Bronchial epithelial cell (primary cell): Measurements from ENCODE around the gene ERP44. TPM values are rescaled to one million over a fixed set of nuclear protein-coding genes. Genes with fewer than 3 reads are reported as not detected.

Experiments used
- DNase-seq: peaks from one replicate; pipeline ENCODE4 v3.0.0-alpha.2; 2010; ENCODE audit warnings: low read depth
- FAIRE-seq: peaks from 2 replicates; lab custom pipeline; 2011; peaks lifted over from hg19 to GRCh38; lab: Jason Lieb, UNC
- H3K27me3 ChIP-seq: 2 replicates; pipeline ENCODE4 v1.5.1; 2011; ENCODE audit warnings: low read length; ENCODE audit not compliant: control insufficient read depth, insufficient read depth
- H3K36me3 ChIP-seq: 2 replicates; pipeline ENCODE4 v1.5.1; 2011; ENCODE audit warnings: low read length; ENCODE audit not compliant: control insufficient read depth, insufficient read depth
- H3K4me3 ChIP-seq: 2 replicates; pipeline ENCODE4 v1.5.1; 2011; ENCODE audit warnings: mild to moderate bottlenecking, low read depth, low read length, control low read depth
- CTCF ChIP-seq: IDR thresholded peaks from 2 replicates; pipeline ENCODE4 v1.5.1; 2011; ENCODE audit warnings: mild to moderate bottlenecking, moderate library complexity, low read length, control low read depth, inconsistent platforms; ENCODE audit not compliant: insufficient read depth, severe bottlenecking
- total RNA-seq: library from RNA; depleted of rRNA; stranded (reverse); fragments of >200 nt; gene quantifications from 2 replicates; pipeline ENCODE4 v1.2.1, GENCODE V29; 2014

Gene ERP44
- total RNA-seq, 1 donor from 2014 or later: 6.6 TPM

DNA sequence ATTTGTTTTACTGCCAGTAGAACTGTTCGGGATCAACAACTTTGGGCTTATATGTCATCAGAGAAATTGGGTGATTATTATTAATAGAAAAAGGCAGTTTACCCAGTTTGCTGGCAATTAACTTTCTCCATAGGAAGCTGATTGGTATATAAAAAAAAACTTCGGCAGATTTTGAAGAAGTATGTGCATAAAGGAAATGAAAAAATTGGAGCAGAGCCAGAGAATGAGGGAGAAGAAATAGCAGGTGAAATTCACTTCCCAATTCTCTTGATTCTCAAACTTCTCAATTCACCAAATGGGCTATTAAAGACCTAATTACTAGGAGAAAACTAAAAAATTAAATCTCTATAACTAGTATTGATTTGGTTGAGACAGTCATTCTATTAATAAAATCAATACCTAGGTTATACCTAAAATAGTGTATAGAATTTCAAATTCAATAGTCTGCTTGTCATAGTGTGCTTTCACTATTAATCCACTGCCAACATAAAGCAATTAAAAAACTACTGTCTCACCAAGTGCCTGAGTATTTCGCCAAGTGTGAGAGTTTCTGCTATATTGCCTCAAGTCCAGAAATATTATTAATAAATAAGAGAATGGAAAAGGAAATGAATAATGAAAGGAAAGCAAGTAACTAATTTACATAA lies 144.8 kb downstream of the ERP44 start:
- DNase-seq: no peak
- Histone ChIP-seq H3K36me3 (no peaks in the 10 kb centered on the region), H3K4me3 (no peak overlapping the region), H3K27me3 (no peaks in the 10 kb centered on the region)
- TF ChIP-seq CTCF: no peak
- no peak for FAIRE-seq

GRCh38 chr9:99948896-99949295 lies 149.9 kb downstream of the ERP44 start:
- FAIRE-seq (no peak), DNase-seq (no peak)
- Histone ChIP-seq H3K27me3 (no peaks in the 10 kb centered on the region), H3K36me3 (no peaks in the 10 kb centered on the region), H3K4me3 (no peak overlapping the region)
- TF ChIP-seq CTCF: no peak

- Histone ChIP-seq H3K27me3 (no peaks in the 10 kb centered on the region), H3K36me3 (no peaks in the 10 kb centered on the region), H3K4me3 (no peak overlapping the region)
- no peak for DNase-seq
- no peak for TF ChIP-seq CTCF
- FAIRE-seq: no peak
These were observed 150.3 kb downstream of the ERP44 start for GRCh38 chr9:99948482-99948881.

DNA sequence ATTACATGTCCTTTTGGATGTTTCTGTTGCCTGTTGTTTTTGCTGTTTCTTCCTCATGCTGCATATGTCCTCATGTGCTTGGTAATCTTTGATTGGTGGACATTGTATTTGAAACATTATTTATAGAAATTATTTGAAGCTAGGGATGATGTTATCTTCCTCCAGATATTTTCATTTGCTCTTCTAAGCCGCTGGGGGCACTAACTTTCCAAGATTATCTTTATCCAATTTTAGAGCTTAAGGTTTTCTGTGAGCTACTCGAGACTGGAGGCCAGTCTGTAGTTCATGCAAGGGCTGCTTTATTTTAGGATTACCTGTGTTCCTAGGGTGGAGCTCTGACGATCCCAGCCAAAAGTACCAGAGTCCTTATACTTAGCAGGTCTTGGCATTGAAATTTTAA lies 151.4 kb downstream of the ERP44 start:
- TF ChIP-seq CTCF: no peak
- FAIRE-seq (no peak), DNase-seq (no peak)
- H3K4me3 ChIP-seq: no peak overlapping the region
- no peaks in the 10 kb centered on the region for H3K36me3 ChIP-seq
- no peaks in the 10 kb centered on the region for H3K27me3 ChIP-seq

DNA sequence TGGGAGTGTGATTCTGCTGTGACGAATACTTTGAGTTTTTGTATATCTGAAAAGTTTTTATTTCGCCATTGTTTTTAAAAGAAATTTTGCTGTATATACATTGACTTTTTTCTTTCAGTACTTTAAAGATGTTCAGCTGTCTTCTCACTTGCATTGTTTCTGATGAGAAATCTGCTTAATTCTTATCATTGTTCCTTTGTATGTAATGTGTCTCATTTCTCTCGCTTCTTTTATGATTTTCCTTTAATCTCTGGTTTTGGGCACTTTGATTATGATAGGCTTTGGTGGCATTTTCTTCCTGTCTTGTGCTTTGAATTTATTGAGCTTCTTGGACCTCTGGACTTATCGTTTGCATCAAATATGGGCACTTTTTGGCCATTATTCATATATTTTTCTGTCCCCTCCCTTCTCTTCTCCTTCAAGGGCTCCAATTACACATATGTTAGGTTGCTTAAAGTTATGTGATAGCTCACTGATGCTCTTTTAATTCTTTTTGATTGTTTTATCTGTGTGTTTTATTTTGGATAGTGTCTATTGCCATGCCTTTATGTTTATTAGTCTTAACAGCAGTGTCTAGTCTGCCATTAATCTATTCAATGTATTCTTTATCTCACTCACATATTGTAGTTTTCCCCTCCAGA lies 161.7 kb downstream of the ERP44 start:
- no peak for TF ChIP-seq CTCF
- DNase-seq: no peak
- no peak for FAIRE-seq
- Histone ChIP-seq H3K36me3 (no peaks in the 10 kb centered on the region), H3K4me3 (no peak overlapping the region), H3K27me3 (no peaks in the 10 kb centered on the region)
